Measurements from ENCODE around the gene BICD1.

DNA sequence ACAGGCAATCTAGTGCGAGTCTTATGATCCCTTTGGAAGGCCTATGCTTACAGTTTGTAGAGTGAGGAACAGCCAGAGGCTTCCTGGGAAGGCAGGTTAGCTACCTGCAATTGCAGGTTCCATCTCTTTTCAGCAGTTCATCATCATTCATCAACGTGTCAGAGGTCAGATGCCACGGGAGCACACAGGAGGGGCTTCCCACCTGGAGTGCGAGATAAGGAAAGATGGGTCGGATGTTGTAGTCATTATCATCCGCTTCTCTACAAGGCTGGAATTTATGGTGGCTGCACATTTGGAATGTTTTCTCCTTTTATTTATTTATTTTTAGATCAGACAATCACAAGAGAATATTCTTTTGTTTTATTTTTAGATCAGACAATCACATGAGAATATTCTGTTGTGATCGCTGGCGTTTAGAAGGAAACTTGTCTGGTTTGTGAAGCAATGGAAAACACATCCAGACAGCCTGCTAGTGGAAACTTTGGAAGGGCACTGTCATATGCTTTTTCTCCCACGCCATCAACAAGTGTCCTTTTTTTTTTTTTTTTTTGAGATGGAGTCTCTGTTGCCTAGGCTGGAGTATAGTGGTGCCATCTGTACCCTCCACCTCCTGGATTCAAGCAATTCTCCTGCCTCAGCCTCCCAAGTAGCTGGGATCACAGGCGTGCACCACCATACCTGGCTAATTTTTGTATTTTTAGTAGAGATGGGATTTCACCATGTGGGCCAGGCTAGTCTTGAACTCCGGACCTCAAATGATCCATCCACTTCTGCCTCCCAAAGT, 1.9 kb upstream of the BICD1 start:
- TF ChIP-seq, protein P1, sequence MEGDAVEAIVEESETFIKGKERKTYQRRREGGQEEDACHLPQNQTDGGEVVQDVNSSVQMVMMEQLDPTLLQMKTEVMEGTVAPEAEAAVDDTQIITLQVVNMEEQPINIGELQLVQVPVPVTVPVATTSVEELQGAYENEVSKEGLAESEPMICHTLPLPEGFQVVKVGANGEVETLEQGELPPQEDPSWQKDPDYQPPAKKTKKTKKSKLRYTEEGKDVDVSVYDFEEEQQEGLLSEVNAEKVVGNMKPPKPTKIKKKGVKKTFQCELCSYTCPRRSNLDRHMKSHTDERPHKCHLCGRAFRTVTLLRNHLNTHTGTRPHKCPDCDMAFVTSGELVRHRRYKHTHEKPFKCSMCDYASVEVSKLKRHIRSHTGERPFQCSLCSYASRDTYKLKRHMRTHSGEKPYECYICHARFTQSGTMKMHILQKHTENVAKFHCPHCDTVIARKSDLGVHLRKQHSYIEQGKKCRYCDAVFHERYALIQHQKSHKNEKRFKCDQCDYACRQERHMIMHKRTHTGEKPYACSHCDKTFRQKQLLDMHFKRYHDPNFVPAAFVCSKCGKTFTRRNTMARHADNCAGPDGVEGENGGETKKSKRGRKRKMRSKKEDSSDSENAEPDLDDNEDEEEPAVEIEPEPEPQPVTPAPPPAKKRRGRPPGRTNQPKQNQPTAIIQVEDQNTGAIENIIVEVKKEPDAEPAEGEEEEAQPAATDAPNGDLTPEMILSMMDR (conservative IDR thresholded peaks at IDR 0.05 in 1 of 2, IDR thresholded peaks at IDR 0.05 in 1 of 2; ENCODE audit: low read depth in 1 of 2, low read length in 2 of 2) = no peak
- TF ChIP-seq EZH2 (IDR thresholded peaks at IDR 0.05; ENCODE audit: low read length, missing control alignments) = no peak
